GM19240 (cell line): ENCODE results near the gene OR2H2.
A peak's percentile ranks its signal among the peaks of the same experiment; 100 is the strongest.

Experiments used
- DNase-seq: peaks from one replicate; pipeline ENCODE4 v3.0.0; 2011; ENCODE audit warnings: low spot score; ENCODE audit not compliant: insufficient read length

OR2H2 gene

GRCh38 chr6:29584821-29585220 is at the start of gene OR2H2:
Gene OR2H2 (plus strand): TSS chr6:29585121. CDS start chr6:29587945, 2,824 bp downstream.
- DNase-seq: no peak

- no peak for DNase-seq
Observed at GRCh38 chr6:29537714-29538403, 47.1 kb upstream of the OR2H2 start.

GRCh38 chr6:29547573-29547972 is 37.3 kb upstream of the OR2H2 start:
- no peak for DNase-seq

- DNase-seq: no peak
Observed at GRCh38 chr6:29552512-29553051, 32.3 kb upstream of the OR2H2 start.

GRCh38 chr6:29553268-29554057 is 31.5 kb upstream of the OR2H2 start:
- DNase-seq: no peak

- no peak for DNase-seq
Observed at GRCh38 chr6:29554764-29555163, 30.2 kb upstream of the OR2H2 start.

GRCh38 chr6:29557320-29557719 is 27.6 kb upstream of the OR2H2 start:
- DNase-seq: no peak

GRCh38 chr6:29558439-29559079 is 26.4 kb upstream of the OR2H2 start:
- no peak for DNase-seq

- DNase-seq: no peak
Observed at GRCh38 chr6:29559524-29560287, 25.2 kb upstream of the OR2H2 start, which contains the start of gene UBD. Gene UBD (minus strand): TSS chr6:29559732. CDS start chr6:29559701, 31 bp downstream.

GRCh38 chr6:29561091-29561490 is 23.8 kb upstream of the OR2H2 start:
- no peak for DNase-seq

GRCh38 chr6:29561606-29562181 is 23.2 kb upstream of the OR2H2 start:
- DNase-seq: no peak

- no peak for DNase-seq
Observed at GRCh38 chr6:29563435-29563965, 21.4 kb upstream of the OR2H2 start.

- DNase-seq: no peak
Observed at GRCh38 chr6:29564875-29565274, 20.0 kb upstream of the OR2H2 start.

- DNase-seq: no peak
Observed at GRCh38 chr6:29566856-29567255, 18.1 kb upstream of the OR2H2 start.

GRCh38 chr6:29567541-29567940 is 17.4 kb upstream of the OR2H2 start:
- no peak for DNase-seq

- DNase-seq: no peak
Observed at GRCh38 chr6:29567991-29568390, 16.9 kb upstream of the OR2H2 start.

GRCh38 chr6:29576056-29576455 is 8.9 kb upstream of the OR2H2 start:
- no peak for DNase-seq

- DNase-seq: no peak
Observed at GRCh38 chr6:29577544-29577943, 7.4 kb upstream of the OR2H2 start.

GRCh38 chr6:29589423-29590048 is 4.6 kb downstream of the OR2H2 start:
- peak; percentile 31 for DNase-seq

- no peak for DNase-seq
Observed at GRCh38 chr6:29590218-29590808, 5.4 kb downstream of the OR2H2 start.
